Loucy (cell line): Measurements from ENCODE around the gene GRIPAP1.

Experiments used
- H2AFZ ChIP-seq: fragments of 200-600 bp; sonication (generic); 2 replicates; pipeline ENCODE4 v1.6.0; 2016; ENCODE audit warnings: antibody characterized with exemption, mild to moderate bottlenecking, low read length, moderate library complexity
- H3F3A ChIP-seq: fragments of 200-600 bp; 2 replicates; pipeline ENCODE4 v1.6.0; 2016; ENCODE audit warnings: antibody characterized with exemption, low read depth, mild to moderate bottlenecking
- H3K27me3 ChIP-seq: fragments of 200-600 bp; sonication (generic); 2 replicates; pipeline ENCODE4 v1.6.1; 2014; ENCODE audit warnings: low read length, mild to moderate bottlenecking; ENCODE audit not compliant: insufficient read depth, poor library complexity, severe bottlenecking
- H3K36me3 ChIP-seq: fragments of 200-600 bp; sonication (generic); 2 replicates; pipeline ENCODE4 v1.6.1; 2016; ENCODE audit warnings: low read length; ENCODE audit not compliant: insufficient read depth
- H3K4me1 ChIP-seq: fragments of 200-600 bp; sonication (generic); 2 replicates; pipeline ENCODE4 v1.5.1; 2014; ENCODE audit warnings: low read length, mild to moderate bottlenecking; ENCODE audit not compliant: insufficient read depth, poor library complexity, severe bottlenecking
- H3K4me2 ChIP-seq: fragments of 200-600 bp; sonication (generic); 2 replicates; pipeline ENCODE4 v1.6.0; 2014; ENCODE audit warnings: antibody characterized with exemption, low read length, low read depth, mild to moderate bottlenecking; ENCODE audit not compliant: poor library complexity, severe bottlenecking
- H3K4me3 ChIP-seq: fragments of 200-600 bp; sonication (generic); 2 replicates; pipeline ENCODE4 v1.5.1; 2014; ENCODE audit warnings: low read length, mild to moderate bottlenecking, mixed read lengths; ENCODE audit not compliant: poor library complexity, severe bottlenecking
- H3K79me2 ChIP-seq: fragments of 200-600 bp; sonication (generic); 2 replicates; pipeline ENCODE4 v1.6.1; 2014; ENCODE audit warnings: low read length; ENCODE audit not compliant: insufficient read depth
- H3K9ac ChIP-seq: fragments of 200-600 bp; sonication (generic); 2 replicates; pipeline ENCODE4 v1.6.0; 2014; ENCODE audit warnings: mild to moderate bottlenecking, low read depth, low read length, moderate library complexity; ENCODE audit not compliant: poor library complexity, severe bottlenecking
- H3K9me2 ChIP-seq: fragments of 200-600 bp; sonication (generic); replicated peaks from 2 replicates; pipeline ENCODE4 v1.6.1; 2016; ENCODE audit warnings: low read depth, low read length, mixed read lengths
- H3K9me3 ChIP-seq: fragments of 200-600 bp; sonication (generic); 2 replicates; pipeline ENCODE4 v1.6.1; 2014; ENCODE audit warnings: mild to moderate bottlenecking, antibody characterized with exemption, low read length, low read depth; ENCODE audit not compliant: insufficient read depth
- H4K20me1 ChIP-seq: fragments of 200-600 bp; sonication (generic); 2 replicates; pipeline ENCODE4 v1.6.0; 2014; ENCODE audit warnings: antibody characterized with exemption, low read length, mild to moderate bottlenecking; ENCODE audit not compliant: insufficient read depth, poor library complexity, severe bottlenecking
- EZH2phosphoT487 ChIP-seq: fragments of 200-600 bp; IDR thresholded peaks from 2 replicates; pipeline ENCODE4 v1.6.1; 2018; ENCODE audit warnings: antibody characterized with exemption, mild to moderate bottlenecking, moderate library complexity, borderline replicate concordance
- TF ChIP-seq, protein P1 (sequence below): fragments of 200-600 bp; sonication (generic); conservative IDR thresholded peaks from 2 replicates; pipeline ENCODE4 v1.5.1; 2014; ENCODE audit warnings: mild to moderate bottlenecking, antibody characterized with exemption, low read length

GRIPAP1 gene

DNA sequence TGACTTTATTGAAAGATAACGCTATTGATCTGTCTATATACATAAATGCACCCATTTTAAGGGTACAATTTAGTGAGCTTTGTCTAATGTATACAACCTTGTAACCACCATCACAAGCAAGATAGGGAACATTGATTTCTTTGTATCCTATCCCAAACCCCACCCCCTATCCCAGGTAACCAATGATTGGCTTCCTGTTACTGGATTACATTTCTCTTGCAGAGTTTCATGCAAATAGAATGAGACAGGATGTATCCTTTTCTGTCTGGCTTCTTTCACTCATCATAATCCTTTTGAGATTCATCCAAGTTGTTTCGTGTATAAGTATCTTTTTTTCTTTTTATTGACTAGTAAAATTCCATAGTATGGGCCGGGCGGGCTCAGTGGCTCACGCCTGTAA is 1.6 kb upstream of the GRIPAP1 start:
- no peak overlapping the region for H3K4me2 ChIP-seq
- H4K20me1 ChIP-seq, result peaks cover 11% of the 10 kb centered on the region
- no peaks in the 10 kb centered on the region for H3K9me2 ChIP-seq

DNA sequence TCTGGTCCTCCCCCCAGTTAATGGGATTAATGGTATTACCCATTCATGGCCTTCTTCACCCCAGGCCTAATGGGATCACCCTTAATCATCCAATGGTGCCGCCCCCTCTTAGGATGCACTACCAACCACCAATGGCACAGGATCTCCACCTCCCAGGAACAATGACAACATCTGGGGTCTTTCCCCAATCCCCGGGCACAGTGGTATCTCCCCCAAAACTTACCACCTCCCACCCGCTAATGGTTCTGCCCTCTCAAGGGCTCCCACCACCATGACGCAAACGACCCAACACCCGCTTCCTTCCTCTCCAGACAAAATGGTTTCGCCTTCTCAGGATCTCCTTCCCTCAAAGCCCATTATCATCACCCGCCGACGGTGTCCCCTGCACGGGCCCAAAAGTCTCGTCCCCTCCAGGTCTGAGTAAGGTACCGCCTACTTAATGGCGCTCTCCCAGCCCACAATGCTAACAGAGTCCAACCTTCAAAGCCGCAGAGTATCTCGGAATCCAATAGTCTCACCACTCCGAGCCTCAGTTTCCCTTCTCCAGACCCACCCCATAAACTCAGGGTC is 458 bp downstream of the GRIPAP1 start:
- H3K4me3 ChIP-seq, result peak overlapping the region; percentile 84
- peak overlapping the region; percentile 85 for H3K9ac ChIP-seq
- H2AFZ ChIP-seq, result peak overlapping the region; percentile 99
- no peaks in the 10 kb centered on the region for H3K9me2 ChIP-seq
- peaks cover 19% of the 10 kb centered on the region for H4K20me1 ChIP-seq
- H3K79me2 ChIP-seq, result peaks cover 26% of the 10 kb centered on the region
- H3K4me2 ChIP-seq, result peak overlapping the region; percentile 93
- peaks cover 2% of the 10 kb centered on the region for H3K4me1 ChIP-seq
- H3K36me3 ChIP-seq, result no peaks in the 10 kb centered on the region
- no peaks in the 10 kb centered on the region for H3K27me3 ChIP-seq
- TF ChIP-seq, protein P1, sequence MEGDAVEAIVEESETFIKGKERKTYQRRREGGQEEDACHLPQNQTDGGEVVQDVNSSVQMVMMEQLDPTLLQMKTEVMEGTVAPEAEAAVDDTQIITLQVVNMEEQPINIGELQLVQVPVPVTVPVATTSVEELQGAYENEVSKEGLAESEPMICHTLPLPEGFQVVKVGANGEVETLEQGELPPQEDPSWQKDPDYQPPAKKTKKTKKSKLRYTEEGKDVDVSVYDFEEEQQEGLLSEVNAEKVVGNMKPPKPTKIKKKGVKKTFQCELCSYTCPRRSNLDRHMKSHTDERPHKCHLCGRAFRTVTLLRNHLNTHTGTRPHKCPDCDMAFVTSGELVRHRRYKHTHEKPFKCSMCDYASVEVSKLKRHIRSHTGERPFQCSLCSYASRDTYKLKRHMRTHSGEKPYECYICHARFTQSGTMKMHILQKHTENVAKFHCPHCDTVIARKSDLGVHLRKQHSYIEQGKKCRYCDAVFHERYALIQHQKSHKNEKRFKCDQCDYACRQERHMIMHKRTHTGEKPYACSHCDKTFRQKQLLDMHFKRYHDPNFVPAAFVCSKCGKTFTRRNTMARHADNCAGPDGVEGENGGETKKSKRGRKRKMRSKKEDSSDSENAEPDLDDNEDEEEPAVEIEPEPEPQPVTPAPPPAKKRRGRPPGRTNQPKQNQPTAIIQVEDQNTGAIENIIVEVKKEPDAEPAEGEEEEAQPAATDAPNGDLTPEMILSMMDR, result no peak
- TF ChIP-seq EZH2phosphoT487, result no peak
- no peaks in the 10 kb centered on the region for H3K9me3 ChIP-seq
- no peaks in the 10 kb centered on the region for H3F3A ChIP-seq

More for the DNA sequence above, 1.6 kb upstream of the GRIPAP1 start:
- no peaks in the 10 kb centered on the region for H3F3A ChIP-seq
- peaks cover 2% of the 10 kb centered on the region for H3K4me1 ChIP-seq
- no peaks in the 10 kb centered on the region for H3K27me3 ChIP-seq
- no peaks in the 10 kb centered on the region for H3K9me3 ChIP-seq
- H3K9ac ChIP-seq, result no peak overlapping the region
- H3K79me2 ChIP-seq, result peaks cover 26% of the 10 kb centered on the region
- TF ChIP-seq EZH2phosphoT487, result no peak
- TF ChIP-seq, protein P1, result no peak
- no peak overlapping the region for H2AFZ ChIP-seq
- no peaks in the 10 kb centered on the region for H3K36me3 ChIP-seq
- no peak overlapping the region for H3K4me3 ChIP-seq

DNA sequence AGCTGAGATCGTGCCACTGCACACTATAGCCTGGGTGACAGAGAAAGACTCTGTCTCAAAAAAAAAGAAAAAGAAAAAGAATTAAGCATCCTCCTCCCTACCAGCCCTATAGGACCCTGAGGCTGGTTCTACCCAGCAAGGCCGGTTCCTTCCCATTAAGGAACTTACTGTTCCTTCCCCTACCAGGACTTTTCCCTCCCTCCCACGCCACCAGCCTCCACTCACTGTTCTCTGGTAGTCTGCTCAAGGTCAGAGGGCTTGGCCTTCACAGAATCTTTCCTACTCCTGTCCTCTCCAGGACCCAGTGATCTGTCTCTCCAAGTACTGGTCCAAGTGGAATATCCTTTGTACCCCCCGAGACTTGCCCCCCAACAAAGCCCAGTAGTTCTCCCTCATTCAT is 1.4 kb downstream of the GRIPAP1 start:
- Histone ChIP-seq H3K27me3 (no peaks in the 10 kb centered on the region), H3K9me3 (no peaks in the 10 kb centered on the region), H3K4me1 (peaks cover 2% of the 10 kb centered on the region), H3K4me3 (peak overlapping the region; percentile 84), H3F3A (no peaks in the 10 kb centered on the region), H3K79me2 (peaks cover 26% of the 10 kb centered on the region), H3K9me2 (no peaks in the 10 kb centered on the region), H4K20me1 (peaks cover 21% of the 10 kb centered on the region), H3K4me2 (peak overlapping the region; percentile 93), H3K36me3 (no peaks in the 10 kb centered on the region), H2AFZ (no peak overlapping the region), H3K9ac (no peak overlapping the region)
- TF ChIP-seq EZH2phosphoT487, result no peak
- TF ChIP-seq, protein P1, result no peak
